Spleen (tissue), 7 donors: ENCODE data around the gene UBE2E2.

Experiments
- POLR2A ChIP-seq, 3 donors: fragments of 450-650 bp; IDR thresholded peaks; one replicate each; pipeline ENCODE4 v1.5.1; 2017; ENCODE audit warnings: antibody characterized with exemption in 3 of 3, mild to moderate bottlenecking in 1 of 3
- TF ChIP-seq, protein P1 (sequence below), 11 experiments: fragments of 200-600 bp in 7 of 11; fragments of 450-650 bp in 4 of 11; sonication (generic) in 4 of 11; IDR thresholded peaks in 8 of 11; conservative IDR thresholded peaks in 3 of 11; 1 replicate in 7 of 11; 2 replicates in 4 of 11; pipeline versions ENCODE4 v1.4.0 to v1.8.0; 2016 to 2021; ENCODE audit warnings: antibody characterized with exemption in 11 of 11, inconsistent platforms in 4 of 11, mild to moderate bottlenecking in 1 of 11
- donor health status: DM: no; HTN: no; CAD: no; lungs with moderate emphysema.
- donor health status: DM: no; HTN: no; CAD: no.
- donor health status: DM: no; HTN: no; CAD: no.

DNA sequence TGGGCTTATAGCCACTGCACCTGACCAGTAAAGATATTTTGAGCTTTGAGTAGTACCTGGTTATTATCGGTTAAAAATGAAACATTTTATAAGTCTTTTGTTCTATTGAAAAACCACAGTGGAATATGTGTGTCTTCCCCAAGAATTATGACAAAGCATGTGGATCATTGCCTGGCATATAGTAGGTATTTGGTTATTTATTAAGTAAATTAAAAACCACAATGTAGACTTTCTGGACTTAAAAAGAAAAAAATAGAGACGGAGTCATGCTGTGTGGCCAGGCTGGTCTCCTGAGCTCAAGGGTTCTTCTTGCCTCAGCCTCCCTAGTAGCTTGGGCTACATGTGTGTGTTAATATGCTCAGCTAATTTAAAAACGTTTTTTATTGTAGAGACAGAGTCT lies 43.5 kb downstream of the UBE2E2 start:
- TF ChIP-seq POLR2A (IDR thresholded peaks at IDR 0.05): no peak
- TF ChIP-seq, protein P1, sequence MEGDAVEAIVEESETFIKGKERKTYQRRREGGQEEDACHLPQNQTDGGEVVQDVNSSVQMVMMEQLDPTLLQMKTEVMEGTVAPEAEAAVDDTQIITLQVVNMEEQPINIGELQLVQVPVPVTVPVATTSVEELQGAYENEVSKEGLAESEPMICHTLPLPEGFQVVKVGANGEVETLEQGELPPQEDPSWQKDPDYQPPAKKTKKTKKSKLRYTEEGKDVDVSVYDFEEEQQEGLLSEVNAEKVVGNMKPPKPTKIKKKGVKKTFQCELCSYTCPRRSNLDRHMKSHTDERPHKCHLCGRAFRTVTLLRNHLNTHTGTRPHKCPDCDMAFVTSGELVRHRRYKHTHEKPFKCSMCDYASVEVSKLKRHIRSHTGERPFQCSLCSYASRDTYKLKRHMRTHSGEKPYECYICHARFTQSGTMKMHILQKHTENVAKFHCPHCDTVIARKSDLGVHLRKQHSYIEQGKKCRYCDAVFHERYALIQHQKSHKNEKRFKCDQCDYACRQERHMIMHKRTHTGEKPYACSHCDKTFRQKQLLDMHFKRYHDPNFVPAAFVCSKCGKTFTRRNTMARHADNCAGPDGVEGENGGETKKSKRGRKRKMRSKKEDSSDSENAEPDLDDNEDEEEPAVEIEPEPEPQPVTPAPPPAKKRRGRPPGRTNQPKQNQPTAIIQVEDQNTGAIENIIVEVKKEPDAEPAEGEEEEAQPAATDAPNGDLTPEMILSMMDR (IDR thresholded peaks at IDR 0.05 in 8 of 11, conservative IDR thresholded peaks at IDR 0.05 in 3 of 11): no peak
